Esophagus muscularis mucosa (tissue), 3 donors: Measurements from ENCODE around the gene DUSP10.

Experiments
- CTCF ChIP-seq, 3 experiments: fragments of 200-600 bp in 2 of 3; fragments of 450-650 bp in 1 of 3; sonication (generic) in 2 of 3; IDR thresholded peaks; one replicate each; pipeline ENCODE4 v1.5.1; 2017 to 2019; ENCODE audit warnings: antibody characterized with exemption in 3 of 3, mild to moderate bottlenecking in 2 of 3, moderate library complexity in 1 of 3
- POLR2A ChIP-seq: fragments of 450-650 bp; IDR thresholded peaks from one replicate; pipeline ENCODE4 v1.6.1; 2017; ENCODE audit warnings: antibody characterized with exemption, moderate library complexity, mild to moderate bottlenecking, low read depth

GRCh38 chr1:221775206-221775605, 33.3 kb upstream of the DUSP10 start:
- TF ChIP-seq CTCF (IDR thresholded peaks at IDR 0.05) = no peak
- no peak for TF ChIP-seq POLR2A
